Stimulated activated CD4-positive, alpha-beta T cell treated with anti-CD3 and anti-CD28 coated beads, Interleukin-12 subunit alpha, Interleukin-12 subunit beta, amount 100 ng/mL, for 24 hours (primary cell): ENCODE results near the gene IL1RL2.

Source experiments
- DNase-seq, 2 experiments: peaks; one replicate each; pipeline ENCODE4 v3.0.0-alpha.2; 2020; ENCODE audit warnings: low read depth in 2 of 2

The IL1RL2 gene

DNA sequence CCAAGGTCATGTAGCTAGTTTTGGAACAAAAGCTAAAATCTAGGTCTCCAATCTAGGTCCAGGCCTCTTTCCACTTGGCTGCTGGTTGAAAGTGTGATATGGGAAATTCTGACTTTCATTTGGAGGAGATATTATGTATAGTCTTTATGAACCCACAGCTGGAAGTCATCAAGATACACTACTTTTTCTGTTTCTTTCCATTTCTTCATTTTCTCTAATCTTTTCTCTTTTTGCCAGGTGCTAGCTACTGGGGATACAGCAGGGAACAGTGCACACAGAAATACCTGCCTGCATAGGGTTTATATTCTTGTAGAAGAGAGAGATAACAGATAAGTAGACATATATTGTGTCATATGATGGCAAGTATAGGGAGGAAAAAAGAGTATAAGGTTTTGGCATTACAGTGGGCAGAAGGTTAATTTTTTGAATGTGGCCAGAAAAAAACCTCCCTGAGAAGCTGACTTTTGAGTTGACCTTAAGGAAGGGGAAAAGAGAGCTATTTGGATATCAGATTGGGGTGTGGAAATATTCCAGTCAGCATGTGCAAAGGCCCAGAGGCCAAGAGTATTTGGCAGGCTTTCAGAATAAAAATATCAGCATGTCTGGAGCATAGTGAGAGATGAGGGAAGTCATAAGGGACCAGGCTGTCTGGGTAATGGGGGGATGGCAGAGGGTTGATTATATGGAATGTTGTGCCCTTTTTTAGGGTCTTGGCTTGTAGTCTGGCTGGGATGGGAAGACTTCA lies 28.6 kb upstream of the IL1RL2 start:
- no peak for DNase-seq

DNA sequence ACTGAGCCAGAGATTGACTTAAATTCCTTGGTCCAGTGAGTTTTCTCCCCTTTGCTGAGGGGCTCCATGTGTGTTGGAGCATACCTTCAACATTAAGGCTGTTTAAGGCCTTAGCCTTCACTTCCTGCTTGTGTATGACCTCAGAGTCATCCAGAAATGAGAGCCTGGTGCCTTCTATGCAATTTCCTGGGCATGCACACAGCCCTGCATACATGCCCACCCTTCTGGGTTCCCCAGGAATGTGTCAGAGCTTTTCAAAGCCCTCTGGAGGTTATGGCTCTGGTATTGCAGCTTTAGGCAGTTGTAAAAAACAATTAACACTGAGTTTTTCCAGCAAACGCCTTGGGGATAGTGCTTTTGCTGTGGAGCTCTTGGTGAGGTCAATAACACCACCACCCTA lies 27.5 kb upstream of the IL1RL2 start:
- no peak for DNase-seq

DNA sequence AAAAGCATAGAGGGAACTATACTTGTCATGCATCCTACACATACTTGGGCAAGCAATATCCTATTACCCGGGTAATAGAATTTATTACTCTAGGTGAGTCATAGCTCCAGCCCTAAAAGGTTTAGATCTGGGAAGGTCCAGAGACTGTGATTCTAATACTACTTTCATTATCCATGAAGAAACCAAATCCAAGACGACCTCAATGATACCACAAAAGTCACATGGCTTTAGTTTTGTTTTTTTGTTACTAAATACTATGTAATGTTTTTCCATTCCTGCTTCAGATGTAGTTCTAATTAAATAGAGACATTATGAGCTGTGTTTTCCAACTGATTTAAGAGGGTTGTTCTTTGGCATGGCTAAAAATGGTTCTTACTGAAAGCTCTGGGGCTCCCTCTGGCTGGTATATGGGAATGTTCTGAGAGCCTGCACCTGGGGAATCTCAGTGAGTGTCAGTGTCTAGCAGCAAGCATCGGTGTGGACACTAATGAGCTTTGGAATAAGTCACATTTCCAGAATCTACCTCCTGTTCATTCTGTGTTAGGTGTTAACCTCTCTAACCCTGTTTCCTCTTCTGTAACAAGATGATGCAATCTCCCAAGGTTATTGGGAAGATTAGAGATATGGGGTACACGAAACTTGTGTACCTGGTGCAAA lies 20.5 kb upstream of the IL1RL2 start:
- no peak for DNase-seq

DNA sequence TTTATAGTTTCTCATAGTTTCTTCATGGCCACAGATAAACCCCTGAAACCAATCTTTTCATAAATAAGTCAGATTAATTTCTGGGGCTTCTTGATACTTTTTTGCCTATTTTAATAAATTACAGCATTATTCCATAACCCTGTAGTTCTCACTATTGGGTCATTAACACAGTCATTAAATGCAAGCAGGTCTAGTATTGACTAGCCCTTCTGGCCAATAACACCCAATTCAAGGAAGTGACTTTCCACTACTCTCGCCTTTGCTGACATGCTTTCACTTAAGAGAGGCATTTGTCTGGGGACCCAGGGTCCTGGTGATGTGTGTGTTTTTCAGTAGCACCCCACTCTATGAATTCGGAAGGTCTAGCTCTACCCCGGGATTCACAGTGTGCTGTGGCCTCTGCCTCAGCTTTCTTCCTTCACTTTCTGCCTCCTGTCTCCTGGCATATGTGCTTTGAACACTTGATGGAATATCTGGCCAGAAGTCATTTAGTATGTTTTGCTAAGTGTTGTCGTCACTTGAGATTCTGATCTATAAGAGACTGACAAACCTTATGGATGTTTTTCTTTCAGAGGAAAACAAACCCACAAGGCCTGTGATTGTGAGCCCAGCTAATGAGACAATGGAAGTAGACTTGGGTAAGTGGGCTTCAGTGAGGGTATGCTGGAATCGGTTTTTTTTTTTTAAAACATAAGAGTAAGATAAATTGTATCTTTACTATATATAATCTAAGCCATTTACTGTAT lies 18.6 kb upstream of the IL1RL2 start:
- no peak for DNase-seq

DNA sequence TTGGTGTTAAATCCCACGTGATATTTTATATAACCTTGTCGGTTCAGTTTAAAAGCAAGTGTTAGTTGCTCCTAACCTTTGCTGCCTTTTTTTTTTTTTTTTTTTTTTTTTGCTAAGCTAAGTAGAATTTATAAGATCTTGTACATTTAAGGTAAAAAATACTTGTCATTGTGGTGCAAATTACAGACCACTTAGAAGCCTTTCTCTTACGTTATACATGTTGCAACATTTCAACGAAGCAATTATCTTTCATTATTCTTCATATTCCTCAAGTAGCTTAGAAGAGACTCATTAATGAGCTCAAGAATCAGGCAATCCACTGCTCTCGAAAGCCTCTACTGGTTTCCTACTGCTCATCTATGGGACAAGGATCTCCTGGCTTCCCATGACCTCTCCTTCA lies 14.9 kb upstream of the IL1RL2 start:
- no peak for DNase-seq

DNA sequence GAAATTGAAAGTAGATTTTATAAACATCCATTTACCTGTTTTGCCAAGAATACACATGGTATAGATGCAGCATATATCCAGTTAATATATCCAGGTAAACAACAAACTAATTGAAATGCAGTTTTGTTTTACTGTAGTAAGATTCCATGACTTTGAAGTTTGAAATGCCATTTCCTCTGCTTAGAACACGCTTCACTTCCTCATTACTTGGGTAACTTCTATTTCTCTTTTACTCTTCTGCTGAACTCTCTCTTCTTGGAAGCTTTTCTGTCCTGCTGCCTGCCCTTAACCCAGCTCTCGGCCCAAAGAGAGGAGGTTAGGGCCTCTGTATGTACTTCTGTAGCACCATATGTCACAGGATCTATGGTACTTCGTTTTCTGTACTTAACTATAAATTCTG lies 14.1 kb upstream of the IL1RL2 start:
- DNase-seq = no peak

DNA sequence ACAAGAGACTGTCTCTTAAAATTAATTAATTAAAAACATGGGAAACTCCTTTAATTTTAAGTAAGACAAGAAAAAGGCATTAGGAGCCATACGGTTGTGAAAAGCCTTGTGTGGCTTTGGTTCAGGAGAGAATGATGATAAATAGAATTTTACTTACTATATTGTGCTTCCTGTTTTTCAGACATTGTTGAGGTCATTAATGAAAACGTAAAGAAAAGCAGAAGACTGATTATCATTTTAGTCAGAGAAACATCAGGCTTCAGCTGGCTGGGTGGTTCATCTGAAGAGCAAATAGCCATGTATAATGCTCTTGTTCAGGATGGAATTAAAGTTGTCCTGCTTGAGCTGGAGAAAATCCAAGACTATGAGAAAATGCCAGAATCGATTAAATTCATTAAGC lies 10.7 kb upstream of the IL1RL2 start:
- no peak for DNase-seq

DNA sequence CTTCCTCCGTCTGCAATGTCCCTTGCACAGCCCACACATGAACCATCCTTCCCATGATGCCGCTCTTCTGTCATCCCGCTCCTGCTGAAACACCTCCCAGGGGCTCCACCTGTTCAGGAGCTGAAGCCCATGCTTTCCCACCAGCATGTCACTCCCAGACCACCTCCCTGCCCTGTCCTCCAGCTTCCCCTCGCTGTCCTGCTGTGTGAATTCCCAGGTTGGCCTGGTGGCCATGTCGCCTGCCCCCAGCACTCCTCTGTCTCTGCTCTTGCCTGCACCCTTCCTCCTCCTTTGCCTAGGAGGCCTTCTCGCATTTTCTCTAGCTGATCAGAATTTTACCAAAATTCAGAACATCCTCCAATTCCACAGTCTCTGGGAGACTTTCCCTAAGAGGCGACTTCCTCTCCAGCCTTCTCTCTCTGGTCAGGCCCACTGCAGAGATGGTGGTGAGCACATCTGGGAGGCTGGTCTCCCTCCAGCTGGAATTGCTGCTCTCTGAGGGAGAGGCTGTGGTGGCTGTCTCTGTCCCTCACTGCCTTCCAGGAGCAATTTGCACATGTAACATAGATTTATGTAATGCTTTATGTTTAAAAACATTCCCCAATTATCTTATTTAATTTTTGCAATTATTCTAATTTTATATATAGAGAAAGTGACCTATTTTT lies 8.9 kb upstream of the IL1RL2 start:
- DNase-seq = no peak

DNA sequence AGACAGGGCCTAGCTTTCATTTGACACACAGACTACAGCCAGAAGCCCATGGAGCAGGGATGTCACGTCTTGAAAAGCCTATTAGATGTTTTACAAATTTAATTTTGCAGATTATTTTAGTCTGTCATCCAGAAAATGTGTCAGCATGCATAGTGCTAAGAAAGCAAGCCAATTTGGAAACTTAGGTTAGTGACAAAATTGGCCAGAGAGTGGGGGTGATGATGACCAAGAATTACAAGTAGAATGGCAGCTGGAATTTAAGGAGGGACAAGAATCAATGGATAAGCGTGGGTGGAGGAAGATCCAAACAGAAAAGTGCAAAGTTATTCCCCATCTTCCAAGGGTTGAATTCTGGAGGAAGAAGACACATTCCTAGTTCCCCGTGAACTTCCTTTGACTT lies 7.8 kb upstream of the IL1RL2 start:
- no peak for DNase-seq

DNA sequence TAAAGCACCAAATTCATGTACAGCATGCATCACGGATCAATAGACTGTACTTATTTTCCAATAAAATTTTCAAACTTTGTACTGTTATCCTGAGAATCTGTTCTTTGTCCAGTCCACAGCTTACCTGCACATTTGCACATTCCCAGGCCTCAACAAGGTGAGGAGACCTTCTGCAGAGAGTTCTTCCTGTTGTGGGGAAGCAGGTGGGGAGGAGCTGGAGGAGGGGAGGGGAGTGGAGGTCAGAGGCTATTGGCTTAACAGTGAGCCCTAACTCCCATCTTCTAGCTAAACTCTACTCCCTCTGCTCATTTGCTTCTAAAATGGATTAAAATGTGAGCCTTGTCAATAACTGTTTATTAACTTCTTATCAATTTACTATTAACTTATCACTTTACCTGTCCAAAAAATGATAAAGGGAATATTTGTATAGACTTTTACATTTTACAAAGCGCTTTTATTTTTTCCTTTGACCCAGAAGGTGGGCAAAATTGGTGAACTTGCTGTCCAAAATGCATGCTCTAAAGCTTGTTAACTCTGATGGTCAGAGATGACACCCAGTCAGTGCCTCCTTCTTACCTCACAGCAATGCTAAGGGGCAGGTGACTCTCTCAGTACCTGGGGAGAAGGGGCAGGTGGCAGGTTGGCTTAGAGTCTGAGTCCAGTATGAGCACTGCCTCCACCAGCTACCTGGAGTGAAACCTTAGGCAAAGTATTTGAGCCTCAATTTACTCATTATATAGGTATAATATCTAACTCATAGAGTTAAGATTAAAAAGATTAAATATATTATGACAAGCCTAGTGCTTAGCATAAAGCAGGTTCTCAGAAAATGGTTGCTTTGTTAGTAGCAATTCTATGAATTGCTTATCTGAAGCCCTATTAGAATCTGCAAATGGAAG lies 6.8 kb upstream of the IL1RL2 start:
- DNase-seq = no peak

DNA sequence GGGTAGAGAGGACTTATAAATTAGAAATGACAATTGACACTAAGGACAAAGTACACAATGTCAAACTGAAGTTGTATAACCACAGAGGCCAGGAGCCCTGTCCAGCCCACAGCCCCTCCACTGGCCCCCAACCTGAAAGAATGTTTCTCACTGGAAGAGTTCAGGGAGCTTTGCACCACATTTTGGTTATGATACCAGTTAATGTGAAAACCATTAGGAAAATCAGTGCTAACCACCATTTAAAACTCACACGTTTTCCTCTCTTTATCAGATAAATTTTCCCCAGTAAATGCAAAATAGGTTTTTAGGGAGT lies 6.2 kb upstream of the IL1RL2 start:
- no peak for DNase-seq

DNA sequence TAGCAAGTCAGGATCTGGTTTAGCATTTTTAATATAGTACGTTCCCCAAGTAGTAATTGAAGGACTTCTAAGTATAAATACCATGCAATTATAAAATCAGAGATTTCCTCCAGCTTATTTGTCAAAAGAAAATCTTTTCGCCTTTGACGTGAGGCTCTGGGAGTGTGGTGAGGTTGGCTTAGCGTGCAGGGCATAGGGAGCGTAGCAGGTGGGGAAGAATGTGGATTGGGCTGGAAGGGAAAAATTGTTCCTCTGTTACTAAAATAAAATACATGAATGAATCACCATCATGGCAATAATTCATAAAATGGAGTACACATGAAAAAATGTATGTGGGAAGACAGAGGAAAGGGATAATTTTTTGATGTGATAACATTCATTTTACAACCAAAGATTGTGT lies 5.4 kb upstream of the IL1RL2 start:
- no peak for DNase-seq

DNA sequence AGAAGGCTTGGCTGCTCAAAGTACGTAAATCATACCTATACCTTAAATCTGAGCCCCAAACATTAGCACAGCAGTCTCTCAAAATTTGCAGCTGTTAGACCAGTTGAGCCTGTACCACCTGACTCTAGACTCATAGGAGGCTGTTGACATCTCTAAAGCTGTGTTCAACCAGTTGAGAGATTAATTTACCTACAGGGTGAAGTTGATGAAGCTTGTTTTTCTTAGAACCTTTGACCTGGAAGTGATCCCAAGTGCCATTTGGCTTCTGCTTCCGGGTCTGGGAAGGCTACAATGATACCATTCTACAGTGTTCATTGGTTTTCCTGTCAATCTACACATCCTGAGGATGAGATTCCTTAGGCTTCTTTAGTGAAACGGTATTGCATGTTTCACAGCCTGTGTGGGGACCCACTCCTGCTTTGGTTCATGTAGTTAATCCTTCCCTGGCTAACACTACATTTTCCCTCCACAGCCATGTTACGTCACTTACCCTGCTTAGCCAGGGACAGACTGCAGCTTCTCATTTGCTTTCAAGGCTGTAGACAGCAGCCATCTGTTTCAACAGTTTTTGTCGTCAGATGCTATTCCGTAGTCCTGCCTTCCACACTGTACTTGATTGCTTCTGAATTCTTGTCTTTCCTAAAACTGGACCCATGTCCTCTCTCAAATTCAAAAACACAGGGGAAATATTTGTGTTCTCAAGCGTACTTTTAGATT lies 4.7 kb upstream of the IL1RL2 start:
- DNase-seq = no peak

DNA sequence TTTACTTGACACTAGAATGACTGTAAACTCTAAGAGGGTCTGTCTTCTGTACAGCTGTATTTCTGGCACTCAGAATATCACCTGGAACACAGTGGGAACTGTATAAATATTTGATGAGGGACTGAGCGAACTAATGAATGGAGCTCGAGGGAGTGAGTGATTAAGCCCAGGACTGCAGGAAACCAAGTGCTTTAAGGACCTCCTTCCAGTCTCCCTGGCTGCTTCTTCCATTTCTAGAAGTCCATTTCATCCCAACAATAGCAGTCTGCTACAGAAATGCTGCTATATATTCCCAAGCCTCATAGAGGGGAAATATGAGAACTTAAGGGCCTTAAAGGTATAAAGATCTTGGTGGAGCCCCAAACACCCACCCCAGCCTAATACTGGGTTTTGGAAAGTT lies 2.8 kb upstream of the IL1RL2 start:
- no peak for DNase-seq

DNA sequence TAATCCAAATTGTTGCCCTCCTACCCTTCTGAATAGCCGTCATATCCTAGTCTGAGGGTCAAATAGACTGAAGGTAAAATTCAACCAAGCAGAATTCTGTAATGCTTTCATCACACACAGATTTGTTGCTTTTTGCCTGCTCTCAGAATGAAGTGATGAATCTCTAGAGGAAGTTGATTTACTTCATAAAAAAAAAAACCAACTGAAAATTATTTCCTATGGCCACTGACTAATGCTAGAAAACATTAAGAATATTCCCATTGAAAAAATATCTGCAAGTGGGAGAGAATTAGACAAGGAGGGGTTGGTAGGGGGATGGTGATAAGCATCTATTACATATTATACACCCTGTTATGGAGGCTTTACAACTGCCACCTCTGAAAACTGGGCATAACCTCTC lies 2.3 kb upstream of the IL1RL2 start:
- DNase-seq = no peak

DNA sequence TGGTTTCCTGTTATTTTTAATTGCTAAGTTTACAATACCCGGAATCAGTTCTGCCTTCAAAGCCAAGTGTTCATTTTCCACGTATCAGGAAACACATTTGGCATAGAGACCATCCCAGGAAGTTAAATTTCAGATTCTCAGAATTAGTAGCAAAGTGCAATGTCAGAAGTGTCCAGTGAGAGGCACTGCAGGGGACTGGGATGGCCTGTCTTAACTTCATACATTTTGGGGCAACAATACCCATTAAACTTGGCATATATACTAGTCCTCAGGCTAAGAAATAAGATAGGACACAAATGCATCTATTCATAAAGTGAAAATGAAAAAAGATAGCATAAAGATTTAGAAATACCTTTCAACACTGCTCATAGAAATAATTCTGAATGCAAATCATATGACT lies 1.5 kb upstream of the IL1RL2 start:
- DNase-seq = no peak

DNA sequence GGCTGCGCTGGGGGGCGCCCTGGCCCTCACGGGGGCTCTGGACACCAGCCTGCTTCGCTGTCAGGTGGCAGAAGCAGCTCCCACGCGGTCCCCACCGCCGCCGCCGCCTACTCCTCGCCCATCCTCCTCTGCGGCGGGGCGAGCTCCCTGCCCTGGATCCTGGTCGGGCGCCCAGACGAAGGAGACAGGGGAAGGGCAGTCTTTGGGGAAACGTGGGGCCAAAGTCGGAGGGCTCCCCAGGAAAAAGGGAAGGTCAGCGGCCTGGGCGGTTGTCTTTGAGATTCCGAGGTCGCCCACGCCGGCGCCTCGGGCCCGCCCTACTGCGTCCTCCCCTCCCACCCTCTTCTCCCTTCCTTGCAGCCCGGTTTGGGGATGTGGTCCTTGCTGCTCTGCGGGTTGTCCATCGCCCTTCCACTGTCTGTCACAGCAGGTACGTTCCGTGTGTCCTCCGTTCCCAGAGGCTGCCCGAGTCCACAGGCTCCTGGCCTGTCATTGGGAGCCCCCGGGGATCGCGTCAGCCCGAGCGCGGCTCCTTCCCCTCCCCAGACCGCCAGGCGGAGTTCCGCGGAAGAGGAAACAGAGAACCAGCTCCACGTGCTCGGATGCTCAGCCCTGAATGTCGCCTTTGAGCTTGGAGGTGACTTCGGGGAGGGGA lies 800 bp downstream of the IL1RL2 start:
- DNase-seq = peak; percentile 33 to 51

DNA sequence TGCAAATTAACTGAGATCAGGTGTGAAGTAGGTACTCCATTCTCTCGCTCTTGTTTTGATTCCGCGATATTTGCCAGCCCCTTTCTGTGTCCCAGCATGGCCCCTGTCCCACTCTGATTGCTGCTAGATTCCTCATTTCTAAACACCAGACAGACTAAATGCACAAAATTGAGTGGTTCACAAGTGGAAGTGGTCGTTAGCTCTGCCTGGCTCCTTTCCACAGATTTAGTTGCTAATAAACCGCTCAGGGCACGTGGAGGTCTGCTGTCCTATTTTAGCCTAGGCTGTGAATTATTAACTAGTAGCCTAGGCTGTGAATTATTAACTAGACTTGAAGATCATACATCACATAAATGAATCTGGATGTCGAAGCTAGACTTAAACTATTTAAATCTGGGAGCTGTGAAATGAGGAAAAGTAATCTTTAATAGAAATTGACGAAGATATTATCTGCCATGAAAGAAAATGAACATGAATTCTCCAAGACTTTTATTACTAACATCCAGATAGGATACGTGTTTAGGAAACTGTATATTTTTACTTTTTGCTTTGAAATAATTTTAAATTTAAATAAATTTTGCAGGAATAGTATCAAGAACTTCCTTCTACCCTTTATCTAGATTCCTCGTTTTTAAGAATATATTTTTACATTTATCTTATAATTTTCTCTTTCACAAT lies 3.7 kb downstream of the IL1RL2 start:
- no peak for DNase-seq

DNA sequence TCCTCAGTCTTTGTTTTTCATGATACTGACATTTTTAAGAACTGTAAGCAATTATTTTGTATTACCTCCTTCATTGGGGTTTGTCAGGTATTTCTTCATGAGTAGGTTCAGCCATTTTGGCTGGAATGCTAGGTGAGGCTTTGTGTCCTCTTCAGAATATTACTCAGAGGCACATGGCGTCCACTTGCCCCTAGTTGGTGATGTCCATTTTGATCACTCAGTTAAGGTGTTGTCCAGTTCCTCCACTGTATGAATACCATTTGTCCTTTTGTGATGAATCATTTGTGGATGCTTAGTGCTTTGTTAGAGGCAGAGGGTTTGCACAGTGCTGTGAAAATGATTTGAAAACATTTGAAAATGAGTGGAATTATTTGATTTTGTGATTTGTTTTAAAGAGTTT lies 4.7 kb downstream of the IL1RL2 start:
- no peak for DNase-seq

DNA sequence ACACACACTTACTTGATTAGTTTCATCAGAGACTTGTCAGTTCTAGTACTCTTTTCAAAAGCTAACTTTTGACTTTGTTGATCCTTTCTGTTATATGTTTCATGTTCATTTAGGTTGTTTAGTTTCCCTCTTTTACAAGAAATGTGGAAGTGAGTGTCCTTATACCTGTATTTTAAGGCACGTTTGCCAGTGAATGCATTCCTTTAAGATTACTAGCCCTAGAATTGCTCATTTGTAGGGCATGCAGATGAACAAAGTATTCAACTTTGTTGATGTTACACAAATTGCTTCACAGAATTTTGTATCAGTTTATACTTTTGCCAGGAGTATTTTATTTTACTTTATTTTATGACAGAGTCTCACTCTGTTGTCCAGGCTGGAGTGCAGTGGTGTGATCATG lies 6.3 kb downstream of the IL1RL2 start:
- DNase-seq = no peak
